GM21423 (cell line): ENCODE measurements around the gene RHBDL2.
"Not testable (repeated sequence)": the region's sequence is repeated elsewhere in the genome, so short reads cannot be mapped to it uniquely, and the experiment has no call there.

ENCODE experiments used
- ATAC-seq: cut with Tn5 transposase; IDR thresholded peaks from one replicate; pipeline ENCODE4 v1.9.1; 2021; ENCODE audit warnings: mild to moderate bottlenecking, moderate library complexity; ENCODE audit not compliant: unreplicated experiment

RHBDL2 gene

DNA sequence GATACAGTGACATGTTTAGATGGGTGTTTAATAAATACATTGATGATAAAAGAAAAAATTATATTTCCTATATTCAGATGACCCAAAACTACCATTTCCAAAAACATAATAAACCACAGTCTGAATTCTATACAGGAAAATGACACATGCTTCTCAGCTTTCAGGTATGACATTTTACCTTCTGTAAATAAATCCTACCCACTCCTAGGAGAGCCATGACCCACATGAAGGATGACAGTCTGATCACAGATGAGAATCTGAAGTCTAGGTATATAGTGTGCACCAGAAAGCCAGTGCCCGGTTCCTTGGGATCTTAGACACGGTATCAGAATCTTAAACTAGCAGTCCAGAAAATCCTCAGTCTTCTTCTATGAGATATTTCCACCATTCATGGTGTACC lies 56.5 kb downstream of the RHBDL2 start:
- ATAC-seq = no peak

DNA sequence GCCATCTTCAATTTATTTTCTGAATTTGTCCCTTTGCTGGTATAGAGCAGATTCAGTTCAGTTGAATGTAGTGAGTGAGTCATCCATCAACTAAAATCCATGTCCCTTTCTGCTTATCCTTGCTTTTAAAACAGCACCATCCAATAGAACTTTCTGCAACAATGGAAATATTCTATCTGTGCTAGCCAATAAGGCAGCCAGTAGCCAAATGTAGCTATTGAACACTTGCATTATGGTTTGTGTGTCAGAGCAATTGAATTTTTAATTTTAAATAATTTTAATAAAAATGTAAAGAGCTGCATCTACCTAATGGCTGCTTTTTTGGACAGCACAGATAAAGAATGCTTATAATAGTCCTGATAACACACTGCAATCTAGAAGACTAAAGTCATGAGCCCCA lies 60.1 kb downstream of the RHBDL2 start, which contains the start of gene GJA9:
GJA9 (minus strand) TSS at position 101 of the 400 bp plus-strand sequence. CDS start 5,489 bp downstream, outside the sequence.
- ATAC-seq = no peak

DNA sequence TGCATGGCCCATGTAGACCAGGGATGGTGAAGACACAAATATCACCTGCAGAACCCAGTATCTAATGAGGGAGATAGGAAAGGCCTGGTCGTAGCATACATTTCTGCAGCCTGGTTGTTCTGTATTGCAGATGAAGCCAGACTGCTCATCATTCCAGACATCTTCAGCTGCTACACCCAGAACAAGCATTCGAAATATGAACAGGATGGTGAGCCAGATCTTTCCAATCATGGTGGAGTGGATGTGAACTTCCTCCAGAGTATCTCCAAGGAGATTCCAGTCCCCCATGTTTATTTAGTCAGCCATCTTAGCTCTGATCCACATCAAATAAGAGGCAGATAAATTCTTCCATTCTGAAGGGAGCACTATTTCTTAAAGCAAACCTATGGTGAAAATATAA lies 65.8 kb downstream of the RHBDL2 start:
- no peak for ATAC-seq

DNA sequence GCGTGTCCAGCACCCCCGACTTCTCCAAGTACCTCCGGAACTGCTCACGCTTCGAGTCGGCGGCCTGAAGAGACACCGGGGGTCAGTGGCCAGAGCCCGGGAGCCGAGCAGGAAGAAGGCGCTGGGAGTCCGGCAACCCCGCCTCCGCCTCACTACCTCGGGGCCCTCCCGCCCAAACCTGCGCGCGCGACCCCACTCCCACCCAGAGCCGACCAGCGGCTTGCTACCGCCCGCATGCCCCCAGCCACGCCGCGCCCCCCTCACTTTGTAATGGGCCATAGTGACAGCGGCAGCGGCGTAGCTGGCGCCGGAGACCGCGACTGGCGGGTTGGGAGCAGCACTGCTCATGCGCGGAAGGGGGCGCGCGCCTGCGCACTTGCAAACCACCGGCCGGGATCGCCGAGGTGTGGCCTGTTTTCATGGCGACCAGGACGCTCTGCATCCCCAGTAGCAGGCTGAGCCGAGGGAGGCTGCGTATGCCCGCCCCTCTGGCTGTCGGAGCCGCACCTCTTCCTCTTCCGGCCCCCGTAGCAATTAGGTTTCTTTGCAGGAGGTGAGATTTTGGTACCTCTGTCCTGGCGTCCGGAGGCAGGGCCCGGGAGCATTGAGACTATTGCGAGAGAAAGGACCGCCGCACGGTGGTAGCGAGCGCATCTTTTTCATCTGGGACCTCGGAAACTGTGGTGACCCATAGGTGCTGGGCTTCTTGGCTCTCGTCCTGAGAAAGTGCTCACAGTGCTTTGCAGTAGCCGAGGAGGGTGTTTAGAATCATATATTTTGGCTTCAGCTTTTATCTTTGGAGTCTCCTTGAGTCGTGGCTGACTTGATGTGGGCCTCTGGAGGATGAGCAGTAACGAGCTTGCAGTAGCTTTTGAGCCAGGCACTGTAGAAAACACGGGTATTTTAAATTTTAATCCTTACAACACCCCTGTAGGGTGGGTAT lies 68.3 kb downstream of the RHBDL2 start, which contains the start of gene MYCBP:
MYCBP (minus strand) TSS at position 322 of the 943 bp plus-strand sequence; CDS start at position 279, 43 bp downstream.
- ATAC-seq = peak; percentile 95

DNA sequence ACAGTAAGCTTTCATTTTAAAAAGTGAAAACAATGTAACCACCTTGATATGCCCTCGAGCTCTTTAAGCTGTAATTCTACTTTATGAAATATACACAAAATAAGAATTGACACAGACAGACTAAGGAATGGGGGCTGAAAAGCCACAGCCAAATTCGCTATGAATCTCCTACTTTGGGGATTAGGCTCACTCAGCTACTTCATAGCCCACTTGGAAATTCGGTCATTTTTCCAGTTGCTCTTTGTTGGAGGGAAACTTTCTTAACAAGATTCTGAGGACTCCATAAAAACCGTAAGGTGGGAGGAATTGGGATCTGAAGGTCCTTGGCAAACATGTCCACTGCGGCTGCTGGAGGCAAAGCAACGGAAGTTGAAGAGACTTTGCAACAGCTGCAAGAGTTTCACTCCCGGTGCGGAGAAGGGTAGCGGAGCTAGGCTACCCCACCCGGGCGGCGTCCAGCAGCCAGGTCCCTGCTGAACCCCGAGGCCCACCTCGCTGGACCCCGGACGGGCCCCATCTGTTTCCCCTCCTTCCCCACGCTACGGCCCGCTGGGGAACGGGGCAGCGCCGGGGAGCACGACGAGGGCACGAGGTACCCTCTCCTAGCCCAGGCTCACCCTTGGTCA lies 69.1 kb downstream of the RHBDL2 start:
- ATAC-seq = peak; percentile 26

DNA sequence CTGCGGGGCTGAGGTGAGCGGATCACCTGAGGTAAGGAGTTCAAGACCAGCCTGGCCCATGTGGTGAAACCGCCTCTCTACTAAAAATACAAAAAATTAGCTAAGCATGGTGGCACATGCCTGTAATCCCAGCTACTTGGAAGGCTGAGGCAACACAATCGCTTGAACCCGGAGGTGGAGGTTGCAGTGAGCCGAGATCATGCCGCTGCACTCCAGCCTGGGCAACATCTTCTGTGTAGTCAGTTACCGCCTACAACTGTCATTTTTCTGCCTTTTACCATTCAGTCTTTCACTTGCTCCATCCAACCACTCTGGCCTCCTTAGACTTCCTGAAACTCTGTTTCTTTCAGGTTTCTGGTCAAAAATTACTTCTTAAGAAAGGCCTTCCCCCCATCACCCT lies 70.6 kb downstream of the RHBDL2 start:
- no peak for ATAC-seq

DNA sequence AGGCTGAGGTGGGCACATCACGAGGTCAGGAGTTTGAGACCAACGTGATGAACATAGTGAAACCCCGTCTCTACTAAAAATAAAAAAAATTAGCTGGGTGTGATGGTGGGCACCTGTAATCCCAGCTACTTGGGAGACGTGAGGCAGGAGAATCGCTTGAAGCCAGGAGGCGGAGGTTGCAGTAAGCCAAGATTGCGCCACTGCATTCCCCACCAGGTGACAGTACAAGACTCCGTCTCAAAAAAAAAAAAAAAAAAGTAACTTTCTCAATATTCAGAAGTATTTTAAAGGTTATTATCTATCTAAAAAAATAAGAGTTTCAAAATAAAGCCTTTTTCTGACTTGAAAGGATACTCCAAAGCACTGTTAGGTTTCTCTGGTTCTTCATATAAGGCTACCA lies 74.4 kb downstream of the RHBDL2 start:
- no peak for ATAC-seq

DNA sequence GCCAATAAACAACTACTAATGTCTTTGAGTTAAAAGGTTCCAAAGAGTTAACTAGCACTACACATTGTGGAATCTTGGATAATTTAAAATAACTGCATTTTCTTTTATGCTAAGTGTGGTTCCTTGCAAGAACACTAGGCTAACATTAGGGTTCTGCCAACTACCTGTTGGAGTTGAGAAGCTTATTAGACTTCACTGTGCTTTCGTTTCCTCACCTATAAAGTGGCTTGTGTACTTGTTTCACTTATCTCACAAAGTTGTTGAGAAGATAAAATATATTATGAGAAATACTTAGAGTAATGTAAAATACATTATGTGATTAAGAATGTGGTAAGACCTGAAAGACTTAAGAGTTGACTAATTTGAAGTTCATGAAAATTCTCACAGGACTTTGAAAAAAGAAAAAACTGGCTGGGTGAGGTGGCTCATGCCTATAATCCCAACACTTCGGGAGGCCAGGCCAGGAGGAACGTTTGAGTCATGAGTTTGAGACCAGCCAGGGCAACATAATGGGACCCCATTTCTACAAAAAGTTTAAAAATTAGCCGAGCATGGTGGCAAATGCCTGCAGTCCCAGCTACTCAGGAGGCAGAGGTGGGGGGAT lies 76.4 kb downstream of the RHBDL2 start:
- ATAC-seq = no peak

DNA sequence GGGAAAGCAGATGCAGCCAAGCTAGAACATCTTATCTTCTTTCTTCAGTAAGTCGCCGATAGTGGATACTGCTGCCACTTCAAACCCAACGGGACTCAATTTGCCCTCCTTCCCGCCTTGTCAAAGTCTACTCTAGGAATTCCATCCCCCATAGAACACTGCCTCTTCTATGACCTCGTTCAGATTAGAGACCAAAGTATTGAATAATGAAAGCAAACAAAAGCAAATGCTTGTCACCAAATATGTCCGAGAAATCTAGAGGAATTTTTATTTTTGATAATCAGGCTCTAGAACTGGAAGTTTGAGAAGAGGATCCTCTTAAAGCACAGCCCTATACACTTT lies 81.2 kb downstream of the RHBDL2 start:
- ATAC-seq = no peak

DNA sequence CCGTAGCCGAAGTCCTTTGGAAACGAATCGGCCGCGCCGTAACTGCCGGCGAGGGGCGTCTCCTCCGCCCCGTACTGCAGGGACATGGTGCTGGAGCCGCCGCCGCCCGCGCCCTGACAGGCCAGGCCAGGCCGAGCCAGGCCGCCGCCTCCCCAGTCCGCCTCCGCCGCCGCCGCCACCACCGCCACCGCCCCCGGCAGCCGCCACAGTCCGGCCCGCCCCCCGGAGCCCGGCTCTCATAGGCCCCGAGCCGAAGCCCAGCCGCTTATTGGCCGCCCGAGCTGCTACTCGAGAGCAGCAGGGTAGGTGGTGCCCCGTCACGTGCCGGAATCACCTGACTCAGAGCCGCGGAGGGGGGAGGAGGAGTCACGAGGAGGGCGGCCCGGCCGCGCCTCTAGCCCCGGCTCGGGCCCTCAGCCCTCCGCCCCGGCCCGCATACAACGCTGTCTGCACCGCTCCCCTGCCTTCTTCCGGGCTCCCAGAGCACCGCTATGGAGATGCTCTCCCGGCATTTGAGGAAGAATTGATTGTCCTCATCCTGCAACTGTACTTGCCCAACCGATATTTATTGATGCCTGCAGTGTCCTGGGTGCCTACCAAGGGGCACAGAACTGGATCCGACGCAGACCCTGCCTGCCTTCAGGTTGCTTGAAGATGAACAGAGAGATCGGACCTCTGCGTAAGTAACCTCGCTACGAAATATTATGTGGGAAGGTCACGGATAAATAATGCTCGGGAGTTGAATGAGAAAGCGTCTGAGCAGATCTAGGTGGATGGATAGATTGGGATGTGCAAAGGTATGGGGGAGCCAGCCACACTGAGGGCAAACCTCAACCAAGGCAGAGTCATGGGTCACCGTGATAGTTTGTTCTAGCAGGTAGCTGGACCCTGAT lies 81.8 kb downstream of the RHBDL2 start, which contains the start of gene RRAGC:
RRAGC (minus strand) TSS at position 212 of the 893 bp plus-strand sequence; CDS start at position 86, 126 bp downstream.
- ATAC-seq = peak; percentile 90

DNA sequence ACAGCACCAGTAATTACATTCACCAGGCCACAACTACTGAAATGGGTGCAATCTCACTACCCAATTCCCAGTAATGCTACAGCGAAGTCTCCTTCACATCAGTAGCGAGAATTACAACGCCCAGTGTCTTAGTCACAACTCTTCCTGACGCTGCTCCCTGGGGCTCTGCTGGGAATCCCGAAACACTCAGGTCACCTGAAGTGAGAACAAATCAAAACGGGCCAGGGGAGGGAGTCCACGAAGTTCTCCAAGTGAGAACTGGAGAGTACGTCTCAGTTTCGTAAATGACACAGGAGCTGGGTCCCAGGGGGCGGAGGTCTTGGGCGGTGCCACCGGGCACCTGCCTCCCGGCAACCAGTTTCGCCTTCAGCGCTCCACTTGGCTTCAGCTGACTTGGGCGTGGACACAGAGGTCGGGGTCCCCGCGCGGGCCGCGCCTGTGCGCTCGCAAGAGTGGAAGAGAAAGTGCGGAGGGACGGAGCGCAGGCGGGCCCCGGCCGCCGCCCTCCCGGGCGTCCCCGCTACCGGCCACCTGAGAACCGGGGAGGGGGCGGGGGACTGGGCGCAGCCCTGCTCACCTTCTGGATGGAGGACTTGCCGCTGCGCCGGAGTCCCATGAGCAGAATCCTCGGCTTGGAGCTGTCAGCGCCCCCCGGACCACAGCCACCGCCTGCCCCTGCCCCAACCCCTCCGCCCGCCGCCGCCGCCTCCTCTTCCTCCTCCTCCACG lies 82.6 kb downstream of the RHBDL2 start:
- peak; percentile 36 for ATAC-seq

DNA sequence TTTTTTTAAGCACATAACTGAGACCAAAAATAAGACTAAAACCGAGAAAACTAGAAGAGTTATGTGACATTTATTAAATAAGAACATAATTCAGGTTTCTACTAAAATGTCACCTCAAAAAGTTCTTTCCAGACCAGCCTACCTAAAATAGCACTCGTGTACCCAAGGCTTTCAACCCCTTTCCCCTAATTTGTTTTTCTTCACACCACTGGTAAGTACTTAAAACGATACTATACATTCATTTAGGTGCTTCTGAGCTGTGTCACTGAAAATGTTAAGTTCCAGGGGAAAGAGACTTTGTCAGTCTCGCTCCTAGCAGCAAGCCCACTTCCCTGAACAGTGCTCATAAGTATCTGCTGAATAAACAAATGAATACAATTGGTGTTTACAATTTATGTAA lies 88.8 kb downstream of the RHBDL2 start:
- ATAC-seq = no peak

DNA sequence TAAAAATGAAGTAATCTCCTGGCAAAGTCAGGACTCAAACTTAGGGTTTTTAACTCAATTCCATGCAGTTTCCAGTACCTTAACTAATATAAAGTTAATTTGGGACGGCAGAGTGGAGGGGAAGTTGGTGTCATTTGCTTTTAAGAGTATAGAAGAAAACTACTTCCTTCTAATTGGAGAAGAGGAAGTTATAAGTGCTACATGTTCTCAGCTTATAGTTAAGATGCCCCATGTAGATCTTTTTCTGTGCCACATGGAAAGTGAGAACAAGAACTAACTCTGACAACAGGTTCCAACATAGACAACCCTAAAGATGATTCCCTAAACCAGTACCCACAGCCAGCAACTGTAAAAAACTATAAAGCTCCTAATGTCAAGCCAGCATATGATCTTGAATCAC lies 93.6 kb downstream of the RHBDL2 start:
- no peak for ATAC-seq

DNA sequence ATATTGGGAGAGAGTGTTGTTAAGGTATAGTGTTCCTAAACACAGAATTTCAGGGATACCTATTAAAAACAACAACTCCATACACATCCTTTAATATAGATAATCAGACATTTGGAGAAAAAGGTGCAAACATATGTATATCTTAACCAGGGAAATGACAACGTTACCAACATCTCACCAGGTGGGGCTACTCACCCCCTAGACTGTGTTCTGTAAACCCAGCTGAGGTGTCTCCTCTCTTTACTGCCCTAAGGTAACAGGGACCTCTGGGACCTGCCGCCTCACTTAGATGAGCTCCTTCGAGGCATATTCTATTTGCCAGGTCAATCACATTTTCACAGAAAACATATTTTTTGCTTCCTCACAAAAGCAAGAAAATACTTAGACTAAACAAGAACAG lies 95.4 kb downstream of the RHBDL2 start:
- no peak for ATAC-seq

DNA sequence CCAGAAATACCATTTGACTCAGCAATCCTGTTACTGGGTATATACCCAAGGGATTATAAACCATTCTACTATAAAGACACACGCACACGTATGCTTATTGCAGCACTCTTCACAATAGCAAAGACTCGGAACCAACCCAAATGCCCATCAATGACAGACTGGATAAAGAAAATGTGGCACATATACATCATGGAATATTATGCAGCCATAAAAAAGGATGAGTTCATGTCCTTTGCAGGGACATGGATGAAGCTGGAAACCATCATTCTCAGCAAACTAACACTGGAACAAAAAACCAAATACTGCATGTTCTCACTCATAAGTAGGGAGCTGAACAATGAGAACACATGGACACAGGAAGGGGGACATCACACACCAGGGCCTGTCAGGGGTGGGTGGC lies 96.5 kb downstream of the RHBDL2 start:
- ATAC-seq = not testable (repeated sequence)

DNA sequence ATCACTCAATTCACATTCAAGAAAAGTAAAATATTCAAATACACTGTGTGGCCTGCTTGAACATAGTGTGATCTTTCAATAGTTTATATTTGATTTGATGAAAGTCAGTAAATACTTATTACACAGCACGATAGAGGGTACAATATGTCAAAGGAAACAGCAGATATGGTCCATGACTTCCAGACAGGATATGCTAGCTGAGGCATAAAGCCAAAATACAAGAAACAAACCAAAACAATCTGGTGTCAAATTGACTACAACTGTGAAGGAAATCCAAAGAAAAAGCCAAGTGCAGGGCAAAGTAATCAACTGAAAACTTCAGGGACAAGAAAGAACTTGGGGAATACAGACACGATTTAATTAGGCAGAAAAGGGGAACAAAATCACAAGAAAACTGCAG lies 101.3 kb downstream of the RHBDL2 start:
- ATAC-seq = no peak

DNA sequence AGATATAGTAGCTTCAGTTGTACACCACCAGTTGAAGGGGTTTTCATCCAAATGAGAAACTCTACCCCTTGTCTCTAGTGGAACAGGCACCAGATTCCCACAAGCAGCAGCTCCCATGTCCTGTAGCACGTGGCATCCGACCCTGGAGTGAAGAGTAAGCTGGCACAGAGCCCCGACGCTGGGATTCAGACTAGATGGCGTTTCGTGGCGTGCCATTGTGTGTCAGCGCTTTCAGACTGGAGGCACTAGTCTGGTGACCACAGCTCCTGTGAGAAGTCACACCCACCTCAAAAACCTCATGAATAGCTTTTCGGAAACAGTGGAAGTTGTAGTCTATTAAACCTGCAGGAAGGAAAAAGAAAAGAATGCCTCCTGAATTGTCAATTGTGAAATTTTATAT lies 102.3 kb downstream of the RHBDL2 start:
- no peak for ATAC-seq

DNA sequence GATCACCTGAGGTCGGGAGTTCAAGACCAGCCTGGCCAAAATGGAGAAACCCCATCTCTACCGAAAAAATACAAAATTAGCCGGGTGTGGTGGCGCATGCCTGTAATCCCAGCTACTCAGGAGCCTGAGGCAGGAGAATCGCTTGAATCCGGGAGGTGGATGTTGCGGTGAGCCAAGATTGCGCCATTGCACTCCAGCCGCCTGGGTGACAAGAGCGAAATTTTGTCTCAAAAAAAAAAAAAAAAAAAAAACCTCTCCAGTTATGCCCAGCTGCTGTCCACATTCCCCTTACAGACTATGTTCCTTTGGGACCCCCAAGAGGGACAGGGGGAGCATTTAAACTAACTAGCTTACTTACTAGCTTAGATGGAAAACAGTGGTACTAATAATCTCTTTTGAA lies 105.3 kb downstream of the RHBDL2 start:
- ATAC-seq = not testable (repeated sequence)
